IPS-18a (cell line): ENCODE measurements around the gene GLT6D1.

Experiments
- H3K27ac ChIP-seq: one replicate; pipeline ENCODE4 v1.5.1; 2013; ENCODE audit warnings: low read length
- H3K27me3 ChIP-seq: one replicate; pipeline ENCODE4 v1.6.1; 2013; ENCODE audit warnings: mild to moderate bottlenecking, low read length; ENCODE audit not compliant: control insufficient read depth, insufficient read depth
- H3K36me3 ChIP-seq: one replicate; pipeline ENCODE4 v1.6.1; 2013; ENCODE audit warnings: low read depth, low read length; ENCODE audit not compliant: control insufficient read depth
- H3K4me1 ChIP-seq: one replicate; pipeline ENCODE4 v1.6.1; 2013; ENCODE audit warnings: low read depth, low read length; ENCODE audit not compliant: control insufficient read depth
- H3K4me3 ChIP-seq: one replicate; pipeline ENCODE4 v1.5.1; 2013; ENCODE audit warnings: low read length
- H3K9ac ChIP-seq: one replicate; pipeline ENCODE4 v1.6.1; 2013; ENCODE audit warnings: mild to moderate bottlenecking, low read length, moderate library complexity
- H3K9me3 ChIP-seq: one replicate; pipeline ENCODE4 v1.6.1; 2013; ENCODE audit warnings: low read depth, low read length; ENCODE audit not compliant: control insufficient read depth

Gene GLT6D1

DNA sequence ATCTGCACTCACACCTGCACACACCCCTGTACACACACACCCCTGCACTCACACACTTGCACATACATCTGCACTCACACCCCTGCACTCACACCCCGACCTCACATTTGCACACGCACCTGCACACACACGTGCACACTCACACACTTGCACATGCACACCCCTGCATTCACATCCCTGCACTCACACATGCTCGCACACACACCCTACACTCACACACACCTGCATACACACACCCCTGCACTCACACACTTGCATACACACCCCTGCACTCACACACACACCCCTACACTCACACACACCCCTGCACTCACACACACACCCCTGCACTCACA is 27.5 kb downstream of the GLT6D1 start:
- H3K27ac ChIP-seq: no peak overlapping the region
- no peaks in the 10 kb centered on the region for H3K4me1 ChIP-seq

DNA sequence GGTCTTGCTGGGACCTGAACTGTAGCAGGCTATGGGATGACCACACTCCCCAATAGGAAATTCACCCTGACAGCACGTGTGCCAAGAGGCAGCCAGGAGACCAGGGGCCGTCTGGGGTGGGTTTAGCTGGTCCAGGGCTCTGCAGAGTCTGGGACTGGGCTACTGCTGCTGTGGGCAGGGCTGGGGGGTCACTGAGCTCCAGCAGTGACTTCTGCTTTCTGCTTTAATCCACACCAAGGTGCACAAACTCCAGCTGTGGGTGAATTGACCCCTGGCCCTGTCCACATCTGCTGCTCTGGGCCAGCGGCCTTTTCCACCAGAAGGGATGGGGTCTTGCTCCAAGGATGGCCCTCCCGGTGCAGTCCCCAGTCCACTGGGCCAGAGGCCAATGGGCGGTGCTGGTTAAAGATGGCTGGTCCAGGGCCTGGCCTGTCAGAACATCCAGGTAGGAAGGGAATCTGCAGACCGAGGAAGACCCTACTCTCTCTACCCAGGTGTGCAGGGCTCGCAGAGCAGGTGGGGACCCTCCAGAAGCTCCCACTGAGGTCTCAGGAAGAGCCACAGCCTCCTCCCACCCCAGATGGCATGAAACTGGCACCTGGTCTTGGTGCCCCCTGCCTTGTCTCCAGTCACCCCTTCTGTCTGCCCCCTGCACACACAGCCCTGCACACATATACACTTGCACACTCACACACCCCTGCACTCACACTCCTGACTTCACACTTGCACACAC is 28.0 kb downstream of the GLT6D1 start:
- H3K36me3 ChIP-seq: no peaks in the 10 kb centered on the region
- no peak overlapping the region for H3K4me3 ChIP-seq
- H3K4me1 ChIP-seq: no peaks in the 10 kb centered on the region
- H3K27me3 ChIP-seq: no peaks in the 10 kb centered on the region
- H3K9me3 ChIP-seq: no peaks in the 10 kb centered on the region
- H3K9ac ChIP-seq: no peak overlapping the region
- no peak overlapping the region for H3K27ac ChIP-seq

More for the DNA sequence above, 27.5 kb downstream of the GLT6D1 start:
- Histone ChIP-seq H3K9me3 (no peaks in the 10 kb centered on the region), H3K36me3 (no peaks in the 10 kb centered on the region), H3K27me3 (no peaks in the 10 kb centered on the region), H3K9ac (no peak overlapping the region), H3K4me3 (no peak overlapping the region)

DNA sequence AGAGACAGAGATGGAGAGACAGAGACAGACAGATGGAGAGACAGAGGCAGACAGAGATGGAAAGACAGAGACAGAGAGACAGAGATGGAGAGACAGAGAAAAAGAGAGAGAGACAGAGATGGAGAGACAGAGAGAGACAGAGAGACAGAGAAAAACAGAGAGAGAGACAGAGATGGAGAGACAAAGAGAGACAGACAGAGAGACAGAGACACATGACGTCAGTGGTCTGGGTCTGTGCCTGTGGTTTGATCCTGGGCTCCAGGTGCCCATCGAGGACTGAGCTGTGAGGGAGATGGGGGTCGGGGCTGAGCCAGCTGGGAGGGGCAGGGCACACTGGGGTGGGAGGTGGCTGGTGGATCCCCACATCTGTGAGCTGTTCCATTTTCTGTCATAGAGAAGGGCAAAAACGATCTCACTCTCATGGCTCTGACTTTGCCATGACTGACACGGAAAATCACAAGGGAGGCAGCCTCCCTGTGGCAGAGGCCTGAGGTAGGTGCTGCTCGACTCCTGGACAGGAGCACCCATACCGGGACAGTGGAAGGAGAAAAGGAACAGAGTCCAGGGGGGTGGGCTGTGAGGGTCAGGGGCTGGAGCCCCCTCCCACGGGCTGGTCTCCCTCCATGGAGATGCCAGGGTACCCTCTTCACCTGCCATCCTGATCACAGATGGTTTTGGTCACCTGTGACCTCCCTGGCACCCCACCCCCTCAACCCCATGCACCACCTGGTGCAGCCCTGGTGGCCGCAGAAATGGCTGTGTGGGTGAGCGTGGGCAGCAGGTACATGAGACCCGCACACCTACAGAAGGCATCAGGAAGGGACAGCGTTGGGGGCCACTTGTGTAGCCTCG is 28.8 kb downstream of the GLT6D1 start:
- H3K4me3 ChIP-seq: no peak overlapping the region

DNA sequence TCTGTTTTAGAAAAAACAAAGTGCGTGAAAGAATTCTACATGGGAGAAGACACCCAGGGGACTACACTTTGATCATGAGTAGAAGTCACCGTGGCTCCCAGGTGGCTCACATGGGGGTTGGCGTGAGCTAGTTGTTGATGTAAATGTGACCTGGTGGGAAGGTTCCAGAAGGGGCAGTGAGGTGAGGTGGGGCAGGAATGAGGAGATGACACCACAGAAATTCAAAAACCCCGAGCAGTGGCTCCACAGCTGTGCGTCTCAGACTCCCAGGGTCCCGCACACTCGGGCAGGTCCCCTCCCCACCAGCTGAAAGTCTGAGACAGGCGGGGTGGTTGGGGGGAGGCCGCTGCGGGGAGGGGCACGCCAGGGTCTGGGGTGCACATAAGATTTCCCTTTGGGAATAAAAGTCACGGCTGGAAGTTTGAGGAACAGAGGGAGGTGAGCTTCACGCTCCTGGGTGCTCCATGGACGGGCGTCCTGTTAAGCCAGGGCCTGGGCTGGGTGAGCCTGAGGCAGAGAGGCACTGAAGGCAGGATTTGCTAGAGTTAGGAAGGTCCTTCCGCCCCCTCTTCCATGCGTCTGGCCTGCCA is 29.9 kb downstream of the GLT6D1 start:
- Histone ChIP-seq H3K4me3 (no peak overlapping the region), H3K36me3 (no peaks in the 10 kb centered on the region), H3K9ac (no peak overlapping the region), H3K27ac (no peak overlapping the region), H3K4me1 (no peaks in the 10 kb centered on the region), H3K27me3 (no peaks in the 10 kb centered on the region), H3K9me3 (no peaks in the 10 kb centered on the region)

More for the DNA sequence above, 28.8 kb downstream of the GLT6D1 start:
- Histone ChIP-seq H3K4me1 (no peaks in the 10 kb centered on the region), H3K27me3 (no peaks in the 10 kb centered on the region), H3K36me3 (no peaks in the 10 kb centered on the region), H3K9ac (no peak overlapping the region), H3K9me3 (no peaks in the 10 kb centered on the region), H3K27ac (no peak overlapping the region)

DNA sequence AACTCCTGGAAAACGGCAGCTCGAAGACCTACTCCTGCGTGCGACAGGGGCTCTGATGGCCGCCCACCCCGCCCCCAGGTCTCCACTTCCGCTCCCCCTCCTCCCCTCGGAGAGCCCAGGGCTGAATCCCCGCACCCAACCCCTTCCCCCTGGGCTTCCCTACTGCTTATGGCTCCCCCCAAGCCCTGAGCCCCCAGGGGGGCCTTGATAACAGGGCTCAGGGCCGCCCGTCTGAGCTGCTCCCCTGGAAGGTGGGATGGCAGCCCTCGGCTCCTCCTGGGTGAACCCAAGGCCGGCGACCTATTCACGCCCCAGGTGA is 30.4 kb downstream of the GLT6D1 start:
- Histone ChIP-seq H3K9ac (no peak overlapping the region), H3K36me3 (no peaks in the 10 kb centered on the region)

DNA sequence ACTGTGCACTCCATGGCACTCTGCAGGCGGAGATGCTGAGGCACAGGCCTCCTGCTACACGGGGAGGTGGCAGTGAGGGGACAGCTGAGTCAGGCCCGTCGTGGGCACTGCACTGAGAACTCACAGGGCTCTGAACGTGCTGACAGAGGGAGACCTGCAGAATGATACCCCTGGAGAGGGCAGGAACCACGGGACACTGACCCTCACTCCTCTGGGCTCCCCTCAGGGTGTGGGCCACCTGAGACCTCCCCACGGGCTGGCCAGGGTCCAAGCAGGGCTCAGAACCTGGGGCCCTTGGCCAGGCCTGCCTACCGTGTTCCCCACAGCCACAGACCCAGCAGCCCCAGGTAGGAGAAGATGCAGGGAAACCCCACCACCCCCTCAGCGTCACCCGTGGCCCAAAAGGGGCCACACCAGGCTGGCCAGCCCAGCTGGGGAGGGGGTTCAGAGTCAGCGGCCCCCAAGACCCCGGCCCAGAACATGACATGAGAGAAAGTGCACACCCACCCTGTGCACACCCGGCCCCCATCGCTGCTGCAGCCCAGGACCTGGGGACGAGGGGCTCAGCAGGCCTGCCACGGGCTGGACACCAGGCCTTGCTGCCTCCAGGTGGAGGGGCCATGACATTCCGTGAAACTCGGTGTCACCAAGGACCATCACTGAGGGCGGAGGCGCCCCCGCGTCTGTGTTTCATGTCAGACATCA is 30.9 kb downstream of the GLT6D1 start:
- Histone ChIP-seq H3K36me3 (no peaks in the 10 kb centered on the region), H3K9ac (no peak overlapping the region), H3K4me3 (no peak overlapping the region), H3K4me1 (no peaks in the 10 kb centered on the region), H3K27ac (no peak overlapping the region), H3K27me3 (no peaks in the 10 kb centered on the region), H3K9me3 (no peaks in the 10 kb centered on the region)

More for the DNA sequence above, 30.4 kb downstream of the GLT6D1 start:
- Histone ChIP-seq H3K4me3 (no peak overlapping the region), H3K4me1 (no peaks in the 10 kb centered on the region), H3K9me3 (no peaks in the 10 kb centered on the region), H3K27me3 (no peaks in the 10 kb centered on the region), H3K27ac (no peak overlapping the region)

DNA sequence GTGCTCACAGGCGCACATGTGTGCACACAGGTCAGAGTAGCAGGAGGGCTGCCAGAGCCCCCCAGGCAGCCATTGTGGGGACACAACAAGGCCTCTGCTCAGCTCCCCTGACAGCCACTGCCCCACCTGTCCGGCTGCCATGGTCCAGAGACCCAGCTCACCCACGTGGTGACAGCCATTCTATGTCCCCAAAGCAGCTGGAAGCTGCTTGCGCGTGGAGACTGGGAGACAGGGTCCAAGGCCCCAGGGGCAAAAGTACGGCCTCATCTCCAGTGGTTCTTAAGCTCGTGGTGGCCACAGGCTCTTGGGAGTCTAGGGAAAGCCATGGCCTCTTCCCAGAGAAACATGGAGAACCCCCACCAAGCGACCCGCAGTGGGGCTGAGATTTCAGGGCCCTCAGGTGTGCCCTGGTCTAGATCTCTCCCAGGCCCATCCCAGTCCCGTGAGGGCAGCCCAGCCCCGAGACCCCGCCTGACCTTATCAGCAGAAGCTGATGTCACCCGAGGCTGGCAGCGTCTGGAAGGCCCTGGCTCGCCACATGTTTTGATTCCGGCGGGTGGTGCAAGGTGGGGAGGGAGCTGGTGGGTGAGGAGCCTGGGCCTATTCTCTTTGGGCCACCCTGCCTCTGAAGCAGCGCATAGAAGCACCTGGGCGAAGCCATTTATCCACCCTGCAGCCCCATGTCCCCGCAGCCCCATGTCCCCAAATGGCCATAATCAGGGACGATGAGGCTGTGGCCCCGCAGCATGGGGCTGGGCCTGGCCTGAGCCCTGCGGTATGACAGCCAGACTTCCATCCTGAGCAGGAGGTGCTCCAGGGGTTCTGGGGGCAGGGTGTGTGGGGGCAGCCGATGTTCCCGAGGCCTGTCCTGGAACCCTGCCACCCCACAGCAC is 31.7 kb downstream of the GLT6D1 start:
- Histone ChIP-seq H3K9ac (no peak overlapping the region), H3K27me3 (no peaks in the 10 kb centered on the region), H3K27ac (no peak overlapping the region), H3K4me1 (no peaks in the 10 kb centered on the region), H3K4me3 (no peak overlapping the region), H3K36me3 (no peaks in the 10 kb centered on the region), H3K9me3 (no peaks in the 10 kb centered on the region)

DNA sequence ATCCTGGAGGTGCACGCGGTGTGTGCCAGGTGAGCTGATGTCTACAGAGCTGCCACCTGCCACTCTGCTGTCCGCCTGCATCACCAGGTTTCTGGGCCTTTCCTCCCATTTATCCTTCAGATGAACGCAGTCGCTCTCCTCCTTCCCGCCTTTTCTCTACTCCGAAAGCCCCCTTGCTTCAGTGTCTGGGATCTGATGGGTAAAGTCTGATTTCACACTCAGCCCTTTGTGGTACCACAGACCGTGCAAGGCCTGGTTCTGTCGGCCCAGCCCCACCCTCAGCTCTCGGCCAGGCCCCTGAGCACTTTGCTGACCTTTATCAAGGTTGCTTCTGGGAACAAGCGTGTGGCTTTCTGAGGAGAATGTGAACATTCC is 32.5 kb downstream of the GLT6D1 start:
- Histone ChIP-seq H3K36me3 (no peaks in the 10 kb centered on the region), H3K4me3 (no peak overlapping the region), H3K27ac (no peak overlapping the region), H3K9me3 (no peaks in the 10 kb centered on the region), H3K27me3 (no peaks in the 10 kb centered on the region), H3K4me1 (no peaks in the 10 kb centered on the region), H3K9ac (no peak overlapping the region)

DNA sequence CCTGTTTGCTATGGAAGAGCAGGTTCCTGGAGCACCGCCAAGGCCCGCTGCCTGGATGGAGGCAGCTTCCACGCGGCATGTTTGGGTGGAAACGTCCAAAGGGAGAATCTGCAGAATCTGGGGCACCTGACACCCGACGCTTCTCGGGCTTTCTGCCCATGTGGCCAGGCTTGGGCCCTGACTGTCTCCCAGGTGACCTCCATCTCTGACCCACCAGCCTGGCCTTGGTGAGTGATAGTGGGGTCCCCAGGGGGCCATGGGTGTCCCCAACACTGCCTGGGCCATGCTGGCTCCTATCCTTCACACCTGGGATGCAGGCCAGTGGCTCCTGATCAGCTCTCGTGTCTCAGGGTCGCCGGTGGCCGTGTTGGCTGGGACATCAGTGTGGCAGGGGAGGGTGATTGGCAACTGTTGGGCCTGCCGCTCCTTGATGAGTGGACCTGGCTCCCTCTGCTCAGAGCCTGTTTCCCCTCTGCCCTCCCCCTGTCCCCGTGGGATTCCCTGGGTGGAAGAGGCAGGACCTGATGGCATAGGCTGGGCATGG is 34.0 kb downstream of the GLT6D1 start:
- Histone ChIP-seq H3K9ac (no peak overlapping the region), H3K4me3 (no peak overlapping the region), H3K4me1 (no peaks in the 10 kb centered on the region), H3K27ac (no peak overlapping the region), H3K36me3 (no peaks in the 10 kb centered on the region), H3K27me3 (no peaks in the 10 kb centered on the region), H3K9me3 (no peaks in the 10 kb centered on the region)

DNA sequence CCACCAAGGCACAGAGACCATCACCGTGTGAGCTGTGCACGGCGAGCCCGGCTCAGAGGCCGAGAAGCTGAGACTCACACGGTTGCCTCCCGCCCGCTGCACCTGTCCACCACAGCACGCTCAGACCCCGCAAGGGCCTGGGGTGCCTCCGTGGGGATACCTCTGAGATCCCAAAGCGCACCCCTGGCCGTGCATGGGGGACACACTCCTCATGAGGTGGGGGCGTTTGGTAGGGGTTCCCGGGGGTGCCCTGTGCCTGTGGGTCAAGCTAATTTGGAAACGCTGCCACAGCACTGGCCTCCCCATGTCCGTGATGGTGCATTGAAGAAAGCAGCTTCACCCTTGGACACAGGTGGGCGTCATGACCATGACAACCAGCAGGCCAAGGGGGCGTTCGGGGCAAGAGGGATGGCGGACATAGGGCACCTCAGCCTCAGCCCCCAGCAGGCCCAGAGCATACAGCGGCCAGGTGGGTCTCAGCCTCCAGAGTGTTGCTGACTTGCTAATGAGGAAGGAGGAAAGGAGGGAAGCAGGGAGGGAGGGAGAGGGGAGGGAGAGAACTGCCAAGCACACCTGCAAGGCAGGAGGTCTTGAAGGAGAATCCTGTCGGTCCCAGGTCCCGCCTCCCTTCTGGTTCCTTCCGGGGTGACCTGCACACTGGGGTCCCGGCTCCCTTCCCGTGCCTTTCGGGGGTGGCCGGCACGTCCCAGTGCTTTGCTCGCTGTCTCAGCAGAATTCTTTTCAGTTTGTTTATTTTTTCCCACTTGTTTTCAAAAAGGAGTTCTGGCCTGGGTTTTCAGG is 34.7 kb downstream of the GLT6D1 start:
- Histone ChIP-seq H3K27me3 (no peaks in the 10 kb centered on the region), H3K9ac (no peak overlapping the region)

More for the DNA sequence above, 34.7 kb downstream of the GLT6D1 start:
- H3K36me3 ChIP-seq: no peaks in the 10 kb centered on the region
- no peak overlapping the region for H3K27ac ChIP-seq
- no peaks in the 10 kb centered on the region for H3K4me1 ChIP-seq
- no peak overlapping the region for H3K4me3 ChIP-seq
- H3K9me3 ChIP-seq: no peaks in the 10 kb centered on the region
